Mucosa of stomach (tissue), 1 donor: Measurements from ENCODE around the gene KLK14.

ENCODE experiments used
- H3K27me3 ChIP-seq: one replicate; pipeline ENCODE4 v1.7.0; 2013; ENCODE audit warnings: mild to moderate bottlenecking, low read length; ENCODE audit not compliant: control insufficient read depth, insufficient read depth
- H3K36me3 ChIP-seq: one replicate; pipeline ENCODE4 v1.7.0; 2013; ENCODE audit warnings: low read length; ENCODE audit not compliant: control insufficient read depth, insufficient read depth
- H3K4me1 ChIP-seq: one replicate; pipeline ENCODE4 v1.7.0; 2013; ENCODE audit warnings: mild to moderate bottlenecking, low read length; ENCODE audit not compliant: control insufficient read depth, insufficient read depth
- H3K4me3 ChIP-seq: one replicate; pipeline ENCODE4 v1.7.0; 2013; ENCODE audit warnings: low read length
- H3K9ac ChIP-seq: one replicate; pipeline ENCODE4 v1.7.0; 2013; ENCODE audit warnings: mild to moderate bottlenecking, low read length, moderate library complexity
- H3K9me3 ChIP-seq: one replicate; pipeline ENCODE4 v1.7.0; 2013; ENCODE audit warnings: mild to moderate bottlenecking, low read length, moderate library complexity; ENCODE audit not compliant: control insufficient read depth
- donor health status: Pancreatic carcinoma.

Gene KLK14

GRCh38 chr19:51122112-51122981 is 39.7 kb upstream of the KLK14 start:
- Histone ChIP-seq H3K4me1 (peaks cover 5% of the 10 kb centered on the region), H3K27me3 (peaks cover 2% of the 10 kb centered on the region), H3K9ac (no peak overlapping the region), H3K9me3 (no peaks in the 10 kb centered on the region), H3K36me3 (no peaks in the 10 kb centered on the region), H3K4me3 (no peak overlapping the region)

- no peaks in the 10 kb centered on the region for H3K36me3 ChIP-seq
- H3K9ac ChIP-seq: no peak overlapping the region
- H3K27me3 ChIP-seq: peaks cover 2% of the 10 kb centered on the region
- no peak overlapping the region for H3K4me3 ChIP-seq
- peaks cover 5% of the 10 kb centered on the region for H3K4me1 ChIP-seq
- H3K9me3 ChIP-seq: no peaks in the 10 kb centered on the region
Measured at GRCh38 chr19:51121257-51121656, 38.6 kb upstream of the KLK14 start.

GRCh38 chr19:51120160-51120559 is 37.5 kb upstream of the KLK14 start:
- no peaks in the 10 kb centered on the region for H3K36me3 ChIP-seq
- peaks cover 8% of the 10 kb centered on the region for H3K27me3 ChIP-seq
- no peak overlapping the region for H3K4me3 ChIP-seq
- H3K4me1 ChIP-seq: peaks cover 5% of the 10 kb centered on the region
- H3K9me3 ChIP-seq: no peaks in the 10 kb centered on the region
- H3K9ac ChIP-seq: no peak overlapping the region

- Histone ChIP-seq H3K27me3 (peaks cover 8% of the 10 kb centered on the region), H3K9me3 (no peaks in the 10 kb centered on the region), H3K4me3 (no peak overlapping the region), H3K9ac (no peak overlapping the region), H3K4me1 (peaks cover 5% of the 10 kb centered on the region), H3K36me3 (no peaks in the 10 kb centered on the region)
Measured at GRCh38 chr19:51119611-51120010, 36.9 kb upstream of the KLK14 start.

- Histone ChIP-seq H3K9me3 (no peaks in the 10 kb centered on the region), H3K27me3 (peaks cover 9% of the 10 kb centered on the region), H3K4me3 (no peak overlapping the region), H3K36me3 (no peaks in the 10 kb centered on the region), H3K4me1 (peaks cover 4% of the 10 kb centered on the region), H3K9ac (no peak overlapping the region)
Measured at GRCh38 chr19:51119101-51119500, 36.4 kb upstream of the KLK14 start.

GRCh38 chr19:51116736-51117286 is 34.1 kb upstream of the KLK14 start:
- H3K4me1 ChIP-seq: no peaks in the 10 kb centered on the region
- H3K9ac ChIP-seq: no peak overlapping the region
- H3K36me3 ChIP-seq: no peaks in the 10 kb centered on the region
- H3K9me3 ChIP-seq: no peaks in the 10 kb centered on the region
- H3K4me3 ChIP-seq: no peak overlapping the region
- H3K27me3 ChIP-seq: peaks cover 10% of the 10 kb centered on the region

GRCh38 chr19:51114087-51114729 is 31.5 kb upstream of the KLK14 start:
- H3K9ac ChIP-seq: no peak overlapping the region
- H3K36me3 ChIP-seq: no peaks in the 10 kb centered on the region
- H3K9me3 ChIP-seq: no peaks in the 10 kb centered on the region
- no peak overlapping the region for H3K4me3 ChIP-seq
- H3K4me1 ChIP-seq: no peaks in the 10 kb centered on the region
- H3K27me3 ChIP-seq: peaks cover 10% of the 10 kb centered on the region

GRCh38 chr19:51111606-51112005 is 28.9 kb upstream of the KLK14 start:
- Histone ChIP-seq H3K9me3 (no peaks in the 10 kb centered on the region), H3K4me3 (no peak overlapping the region), H3K36me3 (no peaks in the 10 kb centered on the region), H3K9ac (no peak overlapping the region), H3K27me3 (peaks cover 10% of the 10 kb centered on the region), H3K4me1 (peaks cover 14% of the 10 kb centered on the region)

GRCh38 chr19:51110666-51110971 is 27.9 kb upstream of the KLK14 start:
- Histone ChIP-seq H3K4me3 (no peak overlapping the region), H3K4me1 (peaks cover 14% of the 10 kb centered on the region), H3K36me3 (no peaks in the 10 kb centered on the region), H3K9me3 (no peaks in the 10 kb centered on the region), H3K27me3 (peaks cover 7% of the 10 kb centered on the region), H3K9ac (no peak overlapping the region)

GRCh38 chr19:51108805-51109146 is 26.1 kb upstream of the KLK14 start:
- H3K9me3 ChIP-seq: no peaks in the 10 kb centered on the region
- H3K9ac ChIP-seq: peak overlapping the region; percentile 73
- H3K27me3 ChIP-seq: peaks cover under 1% of the 10 kb centered on the region
- H3K4me1 ChIP-seq: peaks cover 14% of the 10 kb centered on the region
- peak overlapping the region; percentile 65 for H3K4me3 ChIP-seq
- no peaks in the 10 kb centered on the region for H3K36me3 ChIP-seq

- Histone ChIP-seq H3K27me3 (no peaks in the 10 kb centered on the region), H3K4me3 (peak within 1 kb of the TSS; percentile 65), H3K9ac (peak within 1 kb of the TSS; percentile 73), H3K4me1 (peaks cover 14% of the 10 kb centered on the region), H3K9me3 (no peaks in the 10 kb centered on the region), H3K36me3 (no peaks in the 10 kb centered on the region)
Measured at GRCh38 chr19:51108066-51108804, 25.5 kb upstream of the KLK14 start, which contains the start of gene CTU1. TSS of gene CTU1 (minus strand) at chr19:51108409. CDS start at chr19:51104569, 3,840 bp downstream.
